ENCODE results near the gene MCRIP1.

DNA sequence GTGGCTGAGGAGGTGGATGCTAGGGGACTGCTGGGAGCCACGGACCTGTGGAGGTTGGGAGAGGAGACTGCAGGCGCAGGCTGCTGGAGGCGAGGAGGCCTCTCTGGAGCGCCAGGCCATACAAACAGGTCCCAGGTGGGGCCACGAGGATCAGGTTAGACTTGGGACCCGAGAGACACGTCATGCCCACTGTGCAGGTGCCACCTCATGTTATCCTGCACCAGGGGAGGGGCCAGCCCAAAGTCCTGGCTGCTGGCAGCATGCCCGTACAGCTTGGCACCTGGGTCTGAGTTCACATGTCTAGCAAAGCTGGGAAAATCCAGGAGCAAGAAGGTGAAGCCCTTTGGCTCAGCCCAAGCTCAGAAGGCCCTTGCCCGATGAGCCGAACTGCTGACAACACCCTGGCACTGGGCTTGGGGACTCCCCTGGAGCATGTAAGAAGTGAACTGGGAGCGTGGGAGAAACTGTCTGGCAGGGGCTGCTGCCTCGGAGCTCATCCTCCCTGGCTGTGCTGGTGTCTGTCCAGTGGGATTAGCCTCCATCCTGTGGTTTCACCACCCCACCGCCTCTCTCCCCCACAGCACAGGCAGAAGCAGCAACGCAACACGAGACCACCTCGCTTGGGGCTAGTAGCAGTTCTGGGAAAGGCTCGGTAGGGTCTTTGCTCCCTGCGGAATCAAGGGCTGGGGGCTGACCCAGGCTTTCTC, 32.8 kb upstream of the MCRIP1 start:
- TF ChIP-seq, protein P1, sequence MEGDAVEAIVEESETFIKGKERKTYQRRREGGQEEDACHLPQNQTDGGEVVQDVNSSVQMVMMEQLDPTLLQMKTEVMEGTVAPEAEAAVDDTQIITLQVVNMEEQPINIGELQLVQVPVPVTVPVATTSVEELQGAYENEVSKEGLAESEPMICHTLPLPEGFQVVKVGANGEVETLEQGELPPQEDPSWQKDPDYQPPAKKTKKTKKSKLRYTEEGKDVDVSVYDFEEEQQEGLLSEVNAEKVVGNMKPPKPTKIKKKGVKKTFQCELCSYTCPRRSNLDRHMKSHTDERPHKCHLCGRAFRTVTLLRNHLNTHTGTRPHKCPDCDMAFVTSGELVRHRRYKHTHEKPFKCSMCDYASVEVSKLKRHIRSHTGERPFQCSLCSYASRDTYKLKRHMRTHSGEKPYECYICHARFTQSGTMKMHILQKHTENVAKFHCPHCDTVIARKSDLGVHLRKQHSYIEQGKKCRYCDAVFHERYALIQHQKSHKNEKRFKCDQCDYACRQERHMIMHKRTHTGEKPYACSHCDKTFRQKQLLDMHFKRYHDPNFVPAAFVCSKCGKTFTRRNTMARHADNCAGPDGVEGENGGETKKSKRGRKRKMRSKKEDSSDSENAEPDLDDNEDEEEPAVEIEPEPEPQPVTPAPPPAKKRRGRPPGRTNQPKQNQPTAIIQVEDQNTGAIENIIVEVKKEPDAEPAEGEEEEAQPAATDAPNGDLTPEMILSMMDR (IDR thresholded peaks at IDR 0.05; ENCODE audit: insufficient read depth, low read depth, low read length), result no peak
- no peak for TF ChIP-seq EZH2 (IDR thresholded peaks at IDR 0.05; ENCODE audit: insufficient read depth, low read length)

Data from astrocyte (in vitro differentiated cells and primary cell).